H1 (cell line): Measurements from ENCODE around the gene TXN2. TPM values are rescaled to one million over a fixed set of nuclear protein-coding genes. Genes with fewer than 3 reads are reported as not detected.

Source experiments
- CREB1 ChIP-seq: IDR thresholded peaks from 2 replicates; pipeline ENCODE4 v1.6.1; 2012; ENCODE audit warnings: inconsistent platforms
- polyA plus RNA-seq, 7 experiments: library from polyadenylated mRNA; depleted of rRNA in 3 of 7; stranded (reverse) in 5 of 7; unstranded in 2 of 7; fragments of >200 nt in 5 of 7; fragments of 200-250 nt in 2 of 7; gene quantifications; 1 replicate in 5 of 7; 2 replicates in 1 of 7; 4 replicates in 1 of 7; pipeline versions ENCODE4 v1.2.1 to v1.2.3, GENCODE V29; 2011 to 2013; ENCODE audit warnings: missing spikeins in 2 of 7, mixed read lengths in 2 of 7
- total RNA-seq: library from RNA; stranded (reverse); fragmentation: NEBNext Ultra II Directional; extraction: Animal tissue kit (Norgen Biotek cat#: 25700); gene quantifications from 2 replicates; pipeline ENCODE4 v1.2.1, GENCODE V29; 2021

Gene TXN2
- total and polyA plus RNA-seq, 2 of the 8 experiments (the other 6 are each of a cell fraction or from before 2014, with no cell fraction given) = 47.5 to 116 TPM

- TF ChIP-seq CREB1 = no peak
Observed at GRCh38 chr22:36491155-36491554, 9.7 kb upstream of the TXN2 start (continued).
